Karpas-422 (cell line): ENCODE results near the gene HCRT. TPM values are rescaled to one million over a fixed set of nuclear protein-coding genes. Genes with fewer than 3 reads are reported as not detected.

ENCODE experiments used
- DNase-seq: peaks from one replicate; pipeline ENCODE4 v3.0.0-alpha.2; 2015
- H2AFZ ChIP-seq: fragments of 200-600 bp; sonication (generic); 2 replicates; pipeline ENCODE4 v1.6.1; 2014; ENCODE audit warnings: antibody characterized with exemption, low read length, mixed read lengths
- H3K27ac ChIP-seq: fragments of 200-600 bp; sonication (generic); 2 replicates; pipeline ENCODE4 v1.5.1; 2014; ENCODE audit warnings: mild to moderate bottlenecking, low read length, moderate library complexity
- H3K27me3 ChIP-seq: fragments of 200-600 bp; sonication (generic); 2 replicates; pipeline ENCODE4 v1.6.1; 2014; ENCODE audit warnings: low read length, mixed read lengths
- H3K36me3 ChIP-seq: fragments of 200-600 bp; sonication (generic); 2 replicates; pipeline ENCODE4 v1.6.1; 2014; ENCODE audit warnings: low read length, mixed read lengths; ENCODE audit not compliant: insufficient read depth
- H3K4me1 ChIP-seq: fragments of 200-600 bp; sonication (generic); 2 replicates; pipeline ENCODE4 v1.6.1; 2014; ENCODE audit warnings: mild to moderate bottlenecking, low read length, mixed read lengths
- H3K4me2 ChIP-seq: fragments of 200-600 bp; sonication (generic); 2 replicates; pipeline ENCODE4 v1.6.1; 2014; ENCODE audit warnings: low read length, low read depth, mild to moderate bottlenecking; ENCODE audit not compliant: poor library complexity, severe bottlenecking
- H3K4me3 ChIP-seq: fragments of 200-600 bp; sonication (generic); 2 replicates; pipeline ENCODE4 v1.5.1; 2014; ENCODE audit warnings: mild to moderate bottlenecking, antibody characterized with exemption, low read length, mixed read lengths
- H3K79me2 ChIP-seq: fragments of 200-600 bp; sonication (generic); 2 replicates; pipeline ENCODE4 v1.6.1; 2014; ENCODE audit warnings: mild to moderate bottlenecking, low read length, mixed read lengths
- H3K9ac ChIP-seq: fragments of 200-600 bp; sonication (generic); 2 replicates; pipeline ENCODE4 v1.6.0; 2014; ENCODE audit warnings: low read length
- H3K9me2 ChIP-seq: fragments of 200-600 bp; sonication (generic), shearing (Covaris generic); replicated peaks from 2 replicates; pipeline ENCODE4 v1.6.0; 2014; ENCODE audit warnings: mild to moderate bottlenecking, low read length, moderate library complexity; ENCODE audit not compliant: insufficient read depth
- H3K9me3 ChIP-seq: fragments of 300-700, 200-600 bp; sonication (generic); 2 replicates; pipeline ENCODE4 v1.6.1; 2014; ENCODE audit warnings: low read length, mixed read lengths
- H4K20me1 ChIP-seq: fragments of 200-600 bp; sonication (generic); 2 replicates; pipeline ENCODE4 v1.6.1; 2014; ENCODE audit warnings: mild to moderate bottlenecking, antibody characterized with exemption, low read length, low read depth; ENCODE audit not compliant: insufficient read depth
- total RNA-seq: library from RNA; depleted of rRNA; stranded (reverse); fragments of >200 nt; shearing (Covaris generic); gene quantifications from 2 replicates; pipeline ENCODE4 v1.2.3, GENCODE V29; 2014; ENCODE audit warnings: low replicate concordance

HCRT gene
- total RNA-seq, 1 experiment from 2014 or later, result not detected

- Histone ChIP-seq H3K9me2 (no peaks in the 10 kb centered on the region), H3K9ac (no peak overlapping the region)
These were observed 4.8 kb downstream of the HCRT start for GRCh38 chr17:42180411-42180921.

GRCh38 chr17:42179911-42180410 is 5.3 kb downstream of the HCRT start:
- Histone ChIP-seq H3K79me2 (no peaks in the 10 kb centered on the region), H3K27ac (no peak overlapping the region), H3K36me3 (no peaks in the 10 kb centered on the region), H3K4me2 (no peak overlapping the region), H3K4me3 (no peak overlapping the region), H3K27me3 (no peaks in the 10 kb centered on the region), H3K9me3 (no peaks in the 10 kb centered on the region), H3K4me1 (peaks cover 32% of the 10 kb centered on the region), H2AFZ (no peak overlapping the region), H3K9ac (no peak overlapping the region), H3K9me2 (no peaks in the 10 kb centered on the region), H4K20me1 (no peaks in the 10 kb centered on the region)
- DNase-seq, result peak; percentile 61

More at GRCh38 chr17:42180411-42180921, 4.8 kb downstream of the HCRT start:
- H4K20me1 ChIP-seq, result no peaks in the 10 kb centered on the region
- H3K4me2 ChIP-seq, result peak overlapping the region; percentile 27
- H3K27ac ChIP-seq, result no peak overlapping the region
- no peak for DNase-seq
- H3K79me2 ChIP-seq, result no peaks in the 10 kb centered on the region
- no peaks in the 10 kb centered on the region for H3K9me3 ChIP-seq
- H3K4me1 ChIP-seq, result peaks cover 32% of the 10 kb centered on the region
- no peaks in the 10 kb centered on the region for H3K36me3 ChIP-seq
- no peaks in the 10 kb centered on the region for H3K27me3 ChIP-seq
- no peak overlapping the region for H2AFZ ChIP-seq
- H3K4me3 ChIP-seq, result no peak overlapping the region; the same call in 1 of the 2 replicates

- no peak overlapping the region for H3K4me2 ChIP-seq
- no peaks in the 10 kb centered on the region for H3K27me3 ChIP-seq
- no peak overlapping the region for H2AFZ ChIP-seq
- no peaks in the 10 kb centered on the region for H3K9me2 ChIP-seq
- no peaks in the 10 kb centered on the region for H4K20me1 ChIP-seq
- H3K9me3 ChIP-seq, result no peaks in the 10 kb centered on the region
- no peaks in the 10 kb centered on the region for H3K79me2 ChIP-seq
- H3K9ac ChIP-seq, result no peak overlapping the region
- no peak overlapping the region for H3K27ac ChIP-seq
- no peak overlapping the region for H3K4me3 ChIP-seq
- peaks cover 28% of the 10 kb centered on the region for H3K4me1 ChIP-seq
- no peaks in the 10 kb centered on the region for H3K36me3 ChIP-seq
- DNase-seq, result no peak
These were observed 5.9 kb downstream of the HCRT start for GRCh38 chr17:42179335-42179734.

- Histone ChIP-seq H3K4me1 (peaks cover 28% of the 10 kb centered on the region), H3K9me2 (no peaks in the 10 kb centered on the region), H2AFZ (no peak overlapping the region)
These were observed 6.4 kb downstream of the HCRT start for GRCh38 chr17:42178817-42179216.

GRCh38 chr17:42177684-42178083 is 7.6 kb downstream of the HCRT start:
- Histone ChIP-seq H3K27ac (no peak overlapping the region), H3K4me3 (no peak overlapping the region), H3K79me2 (no peaks in the 10 kb centered on the region), H3K9ac (no peak overlapping the region), H3K9me3 (no peaks in the 10 kb centered on the region), H2AFZ (no peak overlapping the region), H3K4me1 (peaks cover 18% of the 10 kb centered on the region), H3K36me3 (no peaks in the 10 kb centered on the region), H3K27me3 (no peaks in the 10 kb centered on the region), H3K4me2 (no peak overlapping the region), H4K20me1 (no peaks in the 10 kb centered on the region), H3K9me2 (no peaks in the 10 kb centered on the region)
- no peak for DNase-seq

More at GRCh38 chr17:42178817-42179216, 6.4 kb downstream of the HCRT start:
- Histone ChIP-seq H3K4me3 (no peak overlapping the region), H3K36me3 (no peaks in the 10 kb centered on the region), H4K20me1 (no peaks in the 10 kb centered on the region), H3K27me3 (no peaks in the 10 kb centered on the region), H3K9me3 (no peaks in the 10 kb centered on the region), H3K27ac (no peak overlapping the region), H3K79me2 (no peaks in the 10 kb centered on the region), H3K4me2 (no peak overlapping the region), H3K9ac (no peak overlapping the region)
- no peak for DNase-seq

- no peak overlapping the region for H3K27ac ChIP-seq
These were observed 11.0 kb downstream of the HCRT start for GRCh38 chr17:42174126-42174783.

GRCh38 chr17:42171831-42172230 is 13.4 kb downstream of the HCRT start:
- no peaks in the 10 kb centered on the region for H3K9me3 ChIP-seq

More at GRCh38 chr17:42174126-42174783, 11.0 kb downstream of the HCRT start:
- Histone ChIP-seq H3K79me2 (no peaks in the 10 kb centered on the region), H3K4me2 (no peak overlapping the region), H3K9me2 (no peaks in the 10 kb centered on the region), H3K4me3 (no peak overlapping the region), H3K4me1 (peaks cover 5% of the 10 kb centered on the region; the same call in 1 of the 2 replicates), H3K27me3 (no peaks in the 10 kb centered on the region), H4K20me1 (no peaks in the 10 kb centered on the region), H3K9ac (no peak overlapping the region), H3K36me3 (no peaks in the 10 kb centered on the region), H2AFZ (no peak overlapping the region), H3K9me3 (no peaks in the 10 kb centered on the region)
- no peak for DNase-seq

GRCh38 chr17:42169351-42169750 is 15.9 kb downstream of the HCRT start:
- Histone ChIP-seq H3K27ac (no peak overlapping the region), H3K9me2 (no peaks in the 10 kb centered on the region), H3K36me3 (no peaks in the 10 kb centered on the region), H3K79me2 (no peaks in the 10 kb centered on the region), H3K4me1 (peaks cover 3% of the 10 kb centered on the region; the same call in 1 of the 2 replicates), H4K20me1 (no peaks in the 10 kb centered on the region), H3K9ac (no peak overlapping the region), H3K9me3 (no peaks in the 10 kb centered on the region), H3K27me3 (no peaks in the 10 kb centered on the region), H2AFZ (no peak overlapping the region), H3K4me3 (no peak overlapping the region), H3K4me2 (no peak overlapping the region)
- DNase-seq, result no peak

More at GRCh38 chr17:42171831-42172230, 13.4 kb downstream of the HCRT start:
- Histone ChIP-seq H3K4me1 (peaks cover 5% of the 10 kb centered on the region; the same call in 1 of the 2 replicates), H3K9ac (no peak overlapping the region), H3K79me2 (no peaks in the 10 kb centered on the region), H3K27me3 (no peaks in the 10 kb centered on the region), H3K4me3 (no peak overlapping the region), H3K36me3 (no peaks in the 10 kb centered on the region), H2AFZ (no peak overlapping the region), H3K4me2 (no peak overlapping the region), H3K27ac (no peak overlapping the region), H4K20me1 (no peaks in the 10 kb centered on the region), H3K9me2 (no peaks in the 10 kb centered on the region)
- no peak for DNase-seq
